GM19324 (cell line): ENCODE data around the gene ZNF653.
"Not testable (repeated sequence)": the region's sequence is repeated elsewhere in the genome, so short reads cannot be mapped to it uniquely, and the experiment has no call there.

Experiments
- ATAC-seq: cut with Tn5 transposase; IDR thresholded peaks from one replicate; pipeline ENCODE4 v1.9.1; 2021; ENCODE audit warnings: mild to moderate bottlenecking, moderate library complexity; ENCODE audit not compliant: unreplicated experiment, low FRiP score

ZNF653 gene

GRCh38 chr19:11458912-11459311, 46.7 kb downstream of the ZNF653 start:
- not testable (repeated sequence) for ATAC-seq

- no peak for ATAC-seq
These were observed 47.3 kb downstream of the ZNF653 start for GRCh38 chr19:11458236-11458900.

- ATAC-seq: no peak
These were observed 47.8 kb downstream of the ZNF653 start for GRCh38 chr19:11457831-11458230.

GRCh38 chr19:11457115-11457514, 48.5 kb downstream of the ZNF653 start:
- no peak for ATAC-seq

GRCh38 chr19:11456659-11457058, 49.0 kb downstream of the ZNF653 start:
- ATAC-seq: no peak

- ATAC-seq: not testable (repeated sequence)
These were observed 50.4 kb downstream of the ZNF653 start for GRCh38 chr19:11455233-11455554.

- no peak for ATAC-seq
These were observed 51.9 kb downstream of the ZNF653 start for GRCh38 chr19:11453468-11454341.

GRCh38 chr19:11452620-11453310, 52.9 kb downstream of the ZNF653 start:
- no peak for ATAC-seq

- no peak for ATAC-seq
These were observed 53.6 kb downstream of the ZNF653 start for GRCh38 chr19:11451871-11452619.

- no peak for ATAC-seq
These were observed 54.2 kb downstream of the ZNF653 start for GRCh38 chr19:11451327-11451870.

- no peak for ATAC-seq
These were observed 54.9 kb downstream of the ZNF653 start for GRCh38 chr19:11450570-11451326.

- no peak for ATAC-seq
These were observed 56.6 kb downstream of the ZNF653 start for GRCh38 chr19:11448923-11449554.

GRCh38 chr19:11448410-11448809, 57.2 kb downstream of the ZNF653 start:
- no peak for ATAC-seq

- ATAC-seq: no peak
These were observed 58.0 kb downstream of the ZNF653 start for GRCh38 chr19:11447347-11448262.

GRCh38 chr19:11446652-11447301, 58.9 kb downstream of the ZNF653 start:
- ATAC-seq: no peak

- ATAC-seq: no peak
These were observed 59.4 kb downstream of the ZNF653 start for GRCh38 chr19:11446271-11446651.

GRCh38 chr19:11445141-11445540, 60.5 kb downstream of the ZNF653 start:
- ATAC-seq: no peak

GRCh38 chr19:11444059-11444458, 61.6 kb downstream of the ZNF653 start:
- ATAC-seq: no peak
